ENCODE data around the gene TCF4.

- TF ChIP-seq CTCF (optimal IDR thresholded peaks at IDR 0.05 in 1 of 3, IDR thresholded peaks at IDR 0.05 in 1 of 3, conservative IDR thresholded peaks at IDR 0.05 in 1 of 3; ENCODE audit: extremely low read depth in 1 of 3, insufficient read depth in 2 of 3, low read length in 3 of 3) (no peak), EZH2 (IDR thresholded peaks at IDR 0.05; ENCODE audit: low read length) (no peak)
Observed at GRCh38 chr18:55219059-55219458, 368.9 kb downstream of the TCF4 start.

Measured in keratinocyte (primary cell).